ENCODE measurements around the gene DUSP1. TPM values are rescaled to one million over a fixed set of nuclear protein-coding genes. Genes with fewer than 3 reads are reported as not detected.

The DUSP1 gene
- total RNA-seq, 2 donors from 2014 or later, result 248 to 808 TPM

GRCh38 chr5:172793577-172794488, 22.8 kb upstream of the DUSP1 start:
- no peak for ATAC-seq
- Histone ChIP-seq H3K9me3 (no peaks in the 10 kb centered on the region), H3K4me3 (no peak overlapping the region), H3K36me3 (replicated peaks in 1 of 2; ENCODE audit: insufficient read depth in 1 of 2, low read depth in 2 of 2) (no peaks in the 10 kb centered on the region), H3K4me1 (peaks cover 19% of the 10 kb centered on the region), H3K27me3 (no peaks in the 10 kb centered on the region), H3K27ac (peak overlapping the region in 2 of 4 donors; percentile 31 to 63)
- DNase-seq, result peak in 1 of 4 donors; percentile 44
- intact Hi-C loops (cut with DNase I), result no loop called here
- 76 to 89% methylated on average over 17 of the region's 17 CpGs for WGBS, 2 donors
- TF ChIP-seq CTCF (IDR thresholded peaks at IDR 0.05), result no peak
- TF ChIP-seq POLR2A (IDR thresholded peaks at IDR 0.05), result no peak

- intact Hi-C loops (cut with DNase I), result no loop called here
These were observed 21.9 kb upstream of the DUSP1 start for GRCh38 chr5:172792701-172793570.

GRCh38 chr5:172791726-172792445, 20.9 kb upstream of the DUSP1 start:
- 85 to 91% methylated on average over 10 of the region's 10 CpGs for WGBS, 2 donors
- intact Hi-C loops (cut with DNase I), result no loop called here
- Histone ChIP-seq H3K27me3 (no peaks in the 10 kb centered on the region), H3K4me3 (no peak overlapping the region), H3K9me3 (no peaks in the 10 kb centered on the region), H3K4me1 (peaks cover 21% of the 10 kb centered on the region), H3K36me3 (replicated peaks in 1 of 2; ENCODE audit: insufficient read depth in 1 of 2, low read depth in 2 of 2) (no peaks in the 10 kb centered on the region), H3K27ac (no peak overlapping the region)
- ATAC-seq (no peak), DNase-seq (no peak)
- no peak for TF ChIP-seq CTCF (IDR thresholded peaks at IDR 0.05)
- TF ChIP-seq POLR2A (IDR thresholded peaks at IDR 0.05), result no peak

More at GRCh38 chr5:172792701-172793570, 21.9 kb upstream of the DUSP1 start:
- ATAC-seq, result no peak
- 85 to 89% methylated on average over 13 of the region's 13 CpGs for WGBS, 2 donors
- H3K4me1 ChIP-seq, result peaks cover 24% of the 10 kb centered on the region
- H3K4me3 ChIP-seq, result no peak overlapping the region
- TF ChIP-seq CTCF (IDR thresholded peaks at IDR 0.05), result no peak
- TF ChIP-seq POLR2A (IDR thresholded peaks at IDR 0.05), result no peak
- H3K27me3 ChIP-seq, result no peaks in the 10 kb centered on the region
- no peak overlapping the region for H3K27ac ChIP-seq
- no peaks in the 10 kb centered on the region for H3K36me3 ChIP-seq (replicated peaks in 1 of 2; ENCODE audit: insufficient read depth in 1 of 2, low read depth in 2 of 2)
- no peaks in the 10 kb centered on the region for H3K9me3 ChIP-seq
- DNase-seq, result no peak

- ATAC-seq (no peak), DNase-seq (no peak)
- Histone ChIP-seq H3K4me1 (peaks cover 21% of the 10 kb centered on the region), H3K9me3 (no peaks in the 10 kb centered on the region), H3K4me3 (no peak overlapping the region), H3K36me3 (replicated peaks in 1 of 2; ENCODE audit: insufficient read depth in 1 of 2, low read depth in 2 of 2) (no peaks in the 10 kb centered on the region), H3K27me3 (no peaks in the 10 kb centered on the region), H3K27ac (no peak overlapping the region)
- WGBS, 2 donors, result 80 to 100% methylated on average over 1 to 5 of the region's 6 CpGs
- TF ChIP-seq CTCF (IDR thresholded peaks at IDR 0.05) (no peak), POLR2A (IDR thresholded peaks at IDR 0.05) (no peak)
- intact Hi-C loops (cut with DNase I), result no loop called here
These were observed 20.3 kb upstream of the DUSP1 start for GRCh38 chr5:172791286-172791685.

Data from body of pancreas (tissue), 4 donors.